ENCODE measurements around the gene RAD1.
A peak's percentile ranks its signal among the peaks of the same experiment; 100 is the strongest.

The RAD1 gene, protein sequence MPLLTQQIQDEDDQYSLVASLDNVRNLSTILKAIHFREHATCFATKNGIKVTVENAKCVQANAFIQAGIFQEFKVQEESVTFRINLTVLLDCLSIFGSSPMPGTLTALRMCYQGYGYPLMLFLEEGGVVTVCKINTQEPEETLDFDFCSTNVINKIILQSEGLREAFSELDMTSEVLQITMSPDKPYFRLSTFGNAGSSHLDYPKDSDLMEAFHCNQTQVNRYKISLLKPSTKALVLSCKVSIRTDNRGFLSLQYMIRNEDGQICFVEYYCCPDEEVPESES

DNA sequence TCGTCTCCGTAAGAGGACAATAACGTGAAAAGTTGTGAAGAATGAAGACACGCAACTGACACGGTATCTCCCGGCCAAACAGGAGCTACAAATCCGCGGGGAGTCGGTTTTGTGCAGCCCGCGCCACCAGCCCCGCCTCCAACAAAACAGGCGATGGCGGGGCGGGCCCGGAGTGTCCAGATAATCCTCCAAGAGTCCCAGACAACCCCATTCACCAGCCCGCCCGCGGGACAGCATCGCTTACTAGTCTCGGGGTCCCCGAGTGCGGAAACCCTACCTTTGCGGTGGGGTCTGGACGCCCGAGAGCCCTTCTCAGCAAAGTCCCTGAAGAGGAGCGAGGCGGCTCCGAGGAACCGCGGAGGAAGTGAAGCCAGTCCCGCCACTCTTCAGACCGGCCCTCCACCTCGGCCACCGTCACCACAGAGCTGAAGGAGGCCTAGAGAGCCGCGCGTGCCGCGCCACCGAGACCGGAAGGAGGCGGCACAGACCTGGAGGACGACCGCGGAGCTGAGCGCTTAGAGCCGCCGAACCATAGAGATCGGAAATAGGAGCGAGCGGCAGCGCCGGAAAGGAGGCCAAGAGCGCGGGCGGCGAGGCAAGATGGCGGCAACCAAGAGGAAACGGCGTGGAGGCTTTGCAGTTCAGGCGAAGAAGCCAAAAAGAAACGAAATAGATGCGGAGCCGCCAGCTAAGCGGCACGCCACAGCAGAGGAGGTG, at the start of gene RAD1, which contains the start of gene BRIX1:
RAD1 (minus strand) TSS at position 366 of the 717 bp plus-strand sequence. CDS start 612 bp downstream, outside the sequence.
BRIX1 (plus strand) TSS at position 573 of the 717 bp plus-strand sequence; CDS start at position 601, 28 bp downstream.
- TF ChIP-seq GATA1 (IDR thresholded peaks at IDR 0.05; ENCODE audit: low read depth, low read length) = no peak
- peak; percentile 95 for TF ChIP-seq POLR2A (IDR thresholded peaks at IDR 0.05; ENCODE audit: low read length)

DNA sequence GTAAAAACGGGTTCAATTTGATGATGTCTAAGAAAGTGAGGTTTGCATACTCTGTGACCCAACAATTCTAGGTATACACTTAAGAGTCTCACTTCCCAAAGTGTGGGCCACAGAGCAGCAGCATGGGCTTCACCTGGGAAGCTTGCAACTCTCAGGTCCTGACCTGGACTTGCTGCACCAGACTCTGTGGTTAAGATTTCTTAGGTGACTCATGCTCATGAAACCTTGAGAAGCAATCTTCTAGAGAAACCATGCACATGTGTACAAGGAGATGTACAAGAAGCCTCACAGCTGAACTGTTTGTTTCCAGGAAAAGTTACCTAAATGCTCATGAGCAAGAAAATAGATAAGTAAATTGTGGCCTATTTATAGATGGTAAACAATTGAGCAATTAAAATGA, 44.0 kb upstream of the RAD1 start:
- no peak for DNase-seq
- TF ChIP-seq GATA1 (IDR thresholded peaks at IDR 0.05; ENCODE audit: low read depth, low read length) (no peak), POLR2A (IDR thresholded peaks at IDR 0.05; ENCODE audit: low read length) (no peak)

More for the DNA sequence above, at the start of gene RAD1, which contains the start of gene BRIX1:
- DNase-seq = peak; percentile 97

DNA sequence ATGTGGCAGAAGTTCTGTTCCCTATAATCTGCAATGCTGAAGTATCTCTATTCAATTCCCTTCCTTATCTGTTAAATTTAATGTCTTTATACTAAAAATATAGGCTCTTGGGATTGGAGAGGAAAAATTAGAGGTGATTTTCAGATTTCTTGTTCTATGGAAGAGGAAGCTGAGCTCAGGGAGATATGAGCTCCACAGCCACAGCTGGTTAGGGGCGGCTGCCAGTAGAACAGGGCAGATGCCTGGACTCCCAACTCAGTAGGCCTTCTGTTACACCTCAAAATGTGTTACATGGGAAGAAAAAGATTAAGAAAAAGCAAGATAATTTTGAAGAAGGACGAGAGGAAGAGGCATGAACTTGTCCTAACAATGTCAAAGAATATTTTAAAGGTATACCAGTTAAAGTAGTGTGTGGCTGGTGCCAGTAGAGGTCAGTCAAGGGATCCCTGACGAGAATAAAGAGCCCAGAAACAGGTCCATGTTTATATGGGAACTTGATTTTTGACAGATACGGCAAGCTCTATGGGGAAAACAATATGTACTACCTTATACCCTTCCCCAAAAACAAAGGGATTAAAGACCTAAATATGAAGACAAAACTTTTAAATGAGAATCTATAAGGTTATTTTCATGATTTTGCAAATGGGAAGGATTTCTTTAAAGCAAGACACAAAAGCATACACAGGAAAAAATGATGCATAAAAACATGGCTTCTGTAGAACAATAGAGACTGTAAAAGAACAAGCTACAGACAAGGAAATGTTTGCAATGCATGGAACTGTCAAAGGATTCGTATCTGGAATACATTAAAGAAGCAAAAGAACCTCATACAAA, 42.8 kb upstream of the RAD1 start:
- TF ChIP-seq GATA1 (IDR thresholded peaks at IDR 0.05; ENCODE audit: low read depth, low read length) (no peak), POLR2A (IDR thresholded peaks at IDR 0.05; ENCODE audit: low read length) (no peak)
- DNase-seq = peak; percentile 19 to 43

DNA sequence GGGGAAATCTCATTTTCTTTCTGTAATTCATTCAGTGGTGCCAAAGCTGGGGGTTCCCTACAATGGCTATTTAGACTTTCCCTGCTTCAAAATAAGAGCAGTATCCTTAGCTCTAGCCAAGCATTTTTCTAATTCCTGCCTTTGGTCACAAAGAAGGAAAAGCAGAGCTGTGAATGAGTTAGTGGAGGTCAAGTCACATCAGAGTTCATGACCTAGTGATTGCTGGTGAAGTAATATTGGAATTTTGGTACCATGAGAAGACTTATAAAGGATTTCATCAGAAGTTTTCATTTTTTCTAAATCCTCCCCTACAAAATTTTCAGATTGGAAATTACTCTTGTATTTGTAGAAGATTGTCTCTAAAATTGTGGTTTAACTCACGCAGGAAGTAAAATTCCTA, 42.0 kb upstream of the RAD1 start:
- no peak for TF ChIP-seq GATA1 (IDR thresholded peaks at IDR 0.05; ENCODE audit: low read depth, low read length)
- no peak for TF ChIP-seq POLR2A (IDR thresholded peaks at IDR 0.05; ENCODE audit: low read length)
- no peak for DNase-seq

DNA sequence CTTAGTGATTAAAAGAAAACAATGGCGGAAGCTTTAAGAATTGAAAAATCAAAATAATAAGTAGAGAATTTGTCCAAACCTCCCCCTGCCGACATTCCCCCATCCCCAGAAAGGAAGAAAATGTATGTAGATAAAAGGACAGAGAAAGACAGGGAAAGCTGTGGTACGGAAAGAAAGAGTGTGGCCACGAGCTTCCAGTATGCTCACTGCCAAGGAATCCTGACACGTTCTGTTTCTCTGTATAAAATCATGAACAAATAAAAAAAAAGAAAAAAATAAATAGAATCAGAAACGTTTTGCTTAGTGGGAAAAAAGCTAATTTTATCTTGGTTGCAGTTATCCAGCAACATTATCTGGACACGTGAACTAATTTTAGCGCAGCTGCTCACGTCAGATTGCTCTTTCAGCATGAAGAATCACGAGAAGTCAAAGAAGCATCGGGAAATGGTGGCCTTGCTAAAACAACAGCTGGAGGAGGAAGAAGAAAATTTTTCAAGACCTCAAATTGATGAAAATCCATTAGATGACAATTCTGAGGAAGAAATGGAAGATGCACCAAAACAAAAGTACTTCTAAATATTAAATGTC, 29.2 kb upstream of the RAD1 start:
- no peak for DNase-seq
- TF ChIP-seq POLR2A (IDR thresholded peaks at IDR 0.05; ENCODE audit: low read length) (no peak), GATA1 (IDR thresholded peaks at IDR 0.05; ENCODE audit: low read depth, low read length) (no peak)

DNA sequence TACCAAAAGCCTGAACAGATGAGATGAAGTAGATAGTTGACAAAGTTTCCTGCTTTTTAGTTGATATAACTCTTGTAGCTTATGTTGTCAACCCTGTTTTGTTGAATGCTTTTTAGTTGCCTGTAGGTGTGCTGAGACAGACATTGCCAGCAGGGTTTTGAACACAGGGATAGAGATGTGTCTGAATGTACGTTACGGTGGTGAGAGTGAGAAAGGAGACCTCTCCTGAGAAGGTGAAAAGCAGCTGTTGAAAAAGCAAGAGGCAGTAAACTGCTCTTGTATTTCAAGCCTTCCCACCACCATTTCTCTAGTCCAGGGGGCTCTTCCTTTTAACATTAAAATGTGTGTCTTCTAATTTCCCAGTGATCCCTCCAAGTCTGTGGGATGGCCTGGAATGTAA, 28.7 kb upstream of the RAD1 start:
- no peak for DNase-seq
- no peak for TF ChIP-seq GATA1 (IDR thresholded peaks at IDR 0.05; ENCODE audit: low read depth, low read length)
- no peak for TF ChIP-seq POLR2A (IDR thresholded peaks at IDR 0.05; ENCODE audit: low read length)

DNA sequence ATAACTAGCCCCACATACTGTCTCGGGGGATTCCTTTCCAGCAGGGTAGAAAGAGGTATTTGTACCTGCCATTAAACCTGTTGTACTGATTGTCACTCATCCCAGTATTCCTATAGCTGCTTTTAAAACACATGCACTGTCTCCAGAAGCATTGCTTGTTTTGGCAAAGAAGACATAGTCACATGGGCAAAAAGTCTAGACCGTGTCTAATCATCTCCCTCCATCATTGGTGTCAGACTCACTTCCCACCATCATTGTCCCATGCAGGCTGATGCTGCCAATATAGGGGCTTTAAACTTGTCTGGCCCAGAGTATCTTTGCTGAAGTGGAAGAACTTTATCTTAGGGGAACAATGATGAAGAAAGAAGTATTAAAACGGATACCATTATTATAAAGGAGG, 26.6 kb upstream of the RAD1 start:
- TF ChIP-seq GATA1 (IDR thresholded peaks at IDR 0.05; ENCODE audit: low read depth, low read length) (no peak), POLR2A (IDR thresholded peaks at IDR 0.05; ENCODE audit: low read length) (no peak)
- no peak for DNase-seq

DNA sequence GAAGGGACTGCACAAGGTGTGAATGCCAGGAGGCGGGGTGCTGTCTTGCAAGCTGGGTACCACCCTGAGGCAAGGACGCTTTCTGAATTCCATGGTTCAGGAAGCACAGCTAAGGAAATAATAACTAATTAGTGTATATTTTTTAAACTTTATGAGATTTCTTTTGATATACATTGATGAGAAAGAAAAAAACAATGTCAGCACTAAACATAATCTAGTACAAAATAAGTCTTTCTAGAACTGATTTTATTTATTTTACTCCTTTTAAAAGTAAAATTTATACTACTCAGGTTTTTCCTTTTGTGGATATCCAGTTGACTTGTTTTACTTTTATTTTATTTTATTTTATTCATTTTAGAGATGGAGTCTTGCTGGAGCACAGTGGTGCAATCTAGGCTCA, 17.6 kb upstream of the RAD1 start:
- TF ChIP-seq GATA1 (IDR thresholded peaks at IDR 0.05; ENCODE audit: low read depth, low read length) (no peak), POLR2A (IDR thresholded peaks at IDR 0.05; ENCODE audit: low read length) (no peak)
- no peak for DNase-seq

DNA sequence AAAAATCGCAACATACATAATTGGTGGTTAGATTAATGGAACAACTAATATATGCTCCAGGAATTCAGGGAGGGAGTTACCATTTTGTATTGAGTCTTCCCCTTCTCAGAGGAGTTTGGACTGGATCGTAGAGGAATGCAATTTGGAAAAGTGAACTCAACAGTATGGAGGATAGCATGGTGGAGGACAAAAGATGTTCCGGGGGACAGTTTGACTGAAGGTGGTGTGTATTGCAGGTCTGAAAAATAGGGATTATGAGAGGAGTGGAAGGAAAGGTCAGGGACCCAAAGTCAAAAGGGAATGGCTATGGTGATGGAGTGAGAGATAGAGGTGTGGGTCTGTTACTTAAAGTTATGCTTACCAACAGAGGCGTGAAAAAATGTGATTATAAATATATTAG, 15.6 kb upstream of the RAD1 start:
- DNase-seq = no peak

DNA sequence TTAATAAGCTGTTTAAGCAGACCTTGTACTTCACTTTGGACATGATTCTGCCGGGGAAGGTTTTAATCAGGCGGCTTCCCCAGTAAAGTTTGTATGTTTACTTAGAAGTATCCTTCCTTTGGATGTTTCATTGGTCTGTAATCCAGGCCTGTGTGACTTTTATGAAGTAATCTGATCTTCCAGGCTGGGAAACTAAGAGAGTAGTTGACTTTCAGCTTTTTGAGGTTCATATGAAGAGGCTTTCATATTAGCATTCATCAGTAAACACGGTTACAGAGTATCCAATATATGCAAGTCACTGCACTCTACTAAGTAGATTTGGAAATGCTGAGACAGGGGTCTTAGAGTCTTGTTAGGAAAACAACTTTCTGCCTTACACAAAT, 15.1 kb upstream of the RAD1 start:
- DNase-seq = peak; percentile 55 to 75
- TF ChIP-seq POLR2A (IDR thresholded peaks at IDR 0.05; ENCODE audit: low read length) (no peak), GATA1 (IDR thresholded peaks at IDR 0.05; ENCODE audit: low read depth, low read length) (no peak)

More for the DNA sequence above, 15.6 kb upstream of the RAD1 start:
- TF ChIP-seq POLR2A (IDR thresholded peaks at IDR 0.05; ENCODE audit: low read length) (no peak), GATA1 (IDR thresholded peaks at IDR 0.05; ENCODE audit: low read depth, low read length) (no peak)

DNA sequence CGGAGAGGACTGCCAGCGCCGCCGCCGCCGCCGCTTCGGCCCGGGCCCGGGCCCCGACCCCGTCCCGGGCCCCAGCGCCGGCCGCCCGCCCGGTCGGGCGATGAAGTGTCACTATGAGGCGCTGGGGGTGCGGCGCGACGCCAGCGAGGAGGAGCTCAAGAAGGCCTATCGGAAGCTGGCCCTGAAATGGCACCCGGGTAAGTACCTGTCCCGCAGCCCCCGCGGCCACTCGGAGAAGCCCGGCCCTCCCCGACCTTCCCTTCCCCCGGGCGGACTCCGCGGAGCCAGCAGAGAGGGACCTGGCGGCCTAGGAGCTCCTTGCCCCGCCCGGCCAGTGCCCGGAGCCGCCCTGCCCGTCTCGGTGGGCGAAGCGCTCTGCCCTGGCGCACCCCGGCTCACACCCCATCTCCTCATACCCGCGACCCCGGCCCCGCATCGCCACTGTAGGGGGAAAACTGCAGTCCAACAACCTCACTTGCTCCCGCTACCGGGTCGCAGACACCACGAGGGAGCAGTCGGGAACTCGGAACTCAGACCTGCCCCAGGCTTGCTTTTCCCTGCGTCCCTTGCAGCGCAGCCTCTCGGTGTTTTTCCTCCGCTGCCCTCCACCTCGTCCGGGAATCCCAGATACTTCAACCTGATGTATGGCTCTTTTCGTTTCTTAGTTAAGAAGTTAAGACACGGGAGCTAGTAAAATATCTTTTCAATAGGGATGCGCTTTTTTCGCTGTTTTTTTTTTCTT, 14.6 kb upstream of the RAD1 start:
- peak; percentile 87 to 91 for DNase-seq
- TF ChIP-seq POLR2A (IDR thresholded peaks at IDR 0.05; ENCODE audit: low read length) (peak; percentile 28), GATA1 (IDR thresholded peaks at IDR 0.05; ENCODE audit: low read depth, low read length) (no peak)

DNA sequence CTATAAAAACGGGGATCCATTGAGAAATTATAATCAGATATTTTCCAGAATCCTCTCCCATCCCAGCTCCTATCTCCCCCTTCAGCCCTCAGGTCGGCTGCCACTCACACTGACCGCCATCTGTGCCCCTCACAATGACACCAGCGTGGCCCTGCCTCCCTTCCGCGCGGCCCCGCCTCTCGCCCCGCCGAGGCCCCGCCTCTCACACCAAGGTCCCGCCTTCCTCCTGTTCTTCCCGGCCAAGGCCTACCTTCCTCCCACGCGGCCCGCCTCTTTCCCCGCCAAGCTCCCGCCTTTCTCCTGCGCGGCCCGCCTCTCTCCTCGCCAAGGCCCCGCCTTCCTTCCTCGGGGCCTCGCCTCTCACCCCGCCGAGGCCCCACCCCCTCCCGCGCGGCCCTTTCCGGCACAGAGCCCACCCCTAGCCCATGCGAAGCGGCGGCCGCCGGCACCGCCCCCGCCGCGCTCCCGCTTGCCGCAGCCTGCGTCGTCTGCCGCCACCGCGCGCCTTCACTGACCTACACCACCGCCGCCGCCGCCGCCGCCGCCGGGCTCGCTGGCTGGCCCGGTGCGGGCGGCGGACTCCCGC, 13.9 kb upstream of the RAD1 start, which contains the start of gene DNAJC21:
DNAJC21 (plus strand) TSS at position 426 of the 586 bp plus-strand sequence. CDS start 261 bp downstream, outside the sequence.
- peak; percentile 97 to 98 for DNase-seq
- TF ChIP-seq GATA1 (IDR thresholded peaks at IDR 0.05; ENCODE audit: low read depth, low read length) (no peak), POLR2A (IDR thresholded peaks at IDR 0.05; ENCODE audit: low read length) (no peak)
